ENCODE measurements around the gene ENPEP.

DNA sequence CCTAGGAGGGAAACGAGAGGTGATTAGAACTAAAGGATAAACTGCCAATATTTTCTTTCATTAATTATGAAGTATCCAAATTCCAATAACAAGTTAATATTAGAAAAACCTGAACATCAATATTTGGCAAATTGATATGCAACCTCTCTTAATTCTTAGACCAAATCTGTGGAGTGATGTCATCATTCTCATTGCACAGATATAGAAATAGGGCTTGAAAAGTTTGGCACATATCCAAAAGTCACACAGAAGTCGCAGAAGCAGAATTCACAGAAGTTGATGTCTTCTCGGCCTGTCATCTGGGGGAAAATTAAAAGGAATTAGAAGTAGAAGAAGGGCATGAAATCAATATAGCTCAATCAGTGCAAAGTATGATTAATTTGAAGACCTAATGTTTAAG lies 36.9 kb downstream of the ENPEP start:
- TF ChIP-seq GATA2 (IDR thresholded peaks at IDR 0.05; ENCODE audit: low read depth, low read length) (no peak), GATA3 (IDR thresholded peaks at IDR 0.05; ENCODE audit: low read depth, low read length) (no peak)

All from SH-SY5Y (cell line).